Uterus (tissue), 4 donors: Measurements from ENCODE around the gene CERS5. TPM values are rescaled to one million over a fixed set of nuclear protein-coding genes. Genes with fewer than 3 reads are reported as not detected.
A peak's percentile ranks its signal among the peaks of the same experiment; 100 is the strongest.

Experiments
- DNase-seq, 2 donors: peaks; one replicate each; pipeline ENCODE4 v3.0.0-alpha.2; 2019 to 2020
- H3K27ac ChIP-seq, 2 donors: fragments of 200-600 bp; sonication (generic); 1 replicate in 1 of 2; 2 replicates in 1 of 2; pipeline ENCODE4 v1.5.1; 2016 to 2018
- H3K27me3 ChIP-seq, 2 donors: fragments of 200-600 bp; sonication (generic); one replicate each; pipeline ENCODE4 v1.5.1; 2018 to 2019; ENCODE audit warnings: control low read depth in 1 of 2
- H3K36me3 ChIP-seq, 2 donors: fragments of 200-600 bp; sonication (generic); one replicate each; pipeline ENCODE4 v1.5.1; 2019; ENCODE audit warnings: control low read depth in 1 of 2
- H3K4me1 ChIP-seq, 2 donors: fragments of 200-600 bp; sonication (generic); one replicate each; pipeline ENCODE4 v1.5.1; 2018 to 2019; ENCODE audit warnings: control low read depth in 1 of 2
- H3K4me3 ChIP-seq, 2 donors: fragments of 200-600 bp; sonication (generic); 1 replicate in 1 of 2; 2 replicates in 1 of 2; pipeline ENCODE4 v1.5.1; 2018 to 2019; ENCODE audit warnings: mild to moderate bottlenecking in 1 of 2
- H3K9me3 ChIP-seq, 2 donors: fragments of 200-600 bp; sonication (generic); one replicate each; pipeline ENCODE4 v1.5.1; 2019; ENCODE audit warnings: control low read depth in 1 of 2
- CTCF ChIP-seq, 4 experiments: fragments of 200-600 bp in 2 of 4; fragments of 450-650 bp in 2 of 4; sonication (generic) in 2 of 4; IDR thresholded peaks; one replicate each; pipeline ENCODE4 v1.5.1; 2016 to 2019; ENCODE audit warnings: antibody characterized with exemption in 4 of 4, mild to moderate bottlenecking in 2 of 4, moderate library complexity in 1 of 4
- POLR2A ChIP-seq, 2 donors: fragments of 450-650 bp; IDR thresholded peaks; one replicate each; pipeline ENCODE4 v1.6.1; 2016; ENCODE audit warnings: antibody characterized with exemption in 2 of 2, mild to moderate bottlenecking in 1 of 2, moderate library complexity in 1 of 2
- intact Hi-C: fragments of 100-400 bp; cut with DNase I; formaldehyde crosslinking; loops from one replicate; pipeline ENCODE4 v1.15.1; 2023; ENCODE audit warnings: low total_unique reads
- total RNA-seq, 4 donors: library from RNA; depleted of rRNA in 3 of 4; stranded (reverse); fragments of >200 nt in 3 of 4; gene quantifications; one replicate each; pipeline versions ENCODE4 v1.1.0 to v1.2.4, GENCODE V29; 2014 to 2023
- donor health status: DM: yes; HTN: yes; CAD: no.

CERS5 gene
- total RNA-seq, 4 donors from 2014 or later, result 9.1 to 73.9 (median 40.5) TPM

GRCh38 chr12:50111693-50112455 is 55.3 kb downstream of the CERS5 start, which contains the start of gene COX14:
Gene COX14, plus strand, starts transcription at chr12:50112236. Its CDS starts 7,808 bp downstream, at chr12:50120044.
- TF ChIP-seq POLR2A (IDR thresholded peaks at IDR 0.05), result peak; percentile 86 to 93
- peak; percentile 87 to 97 (median 92) for TF ChIP-seq CTCF (IDR thresholded peaks at IDR 0.05)

GRCh38 chr12:50111395-50111692 is 55.8 kb downstream of the CERS5 start:
- H3K4me3 ChIP-seq, result peak overlapping the region in 1 of 2 donors; percentile 22

More at GRCh38 chr12:50111693-50112455, 55.3 kb downstream of the CERS5 start, which contains the start of gene COX14:
- no peaks in the 10 kb centered on the region for H3K36me3 ChIP-seq
- peak; percentile 99 for DNase-seq
- peaks cover 3 to 15% of the 10 kb centered on the region in 2 donors for H3K4me1 ChIP-seq
- H3K27ac ChIP-seq, result peak within 1 kb of the TSS; percentile 84 to 92
- H3K4me3 ChIP-seq, result peak within 1 kb of the TSS; percentile 70 to 74
- no peaks in the 10 kb centered on the region for H3K9me3 ChIP-seq
- H3K27me3 ChIP-seq, result no peaks in the 10 kb centered on the region
- intact Hi-C loops, result no loop called here

DNA sequence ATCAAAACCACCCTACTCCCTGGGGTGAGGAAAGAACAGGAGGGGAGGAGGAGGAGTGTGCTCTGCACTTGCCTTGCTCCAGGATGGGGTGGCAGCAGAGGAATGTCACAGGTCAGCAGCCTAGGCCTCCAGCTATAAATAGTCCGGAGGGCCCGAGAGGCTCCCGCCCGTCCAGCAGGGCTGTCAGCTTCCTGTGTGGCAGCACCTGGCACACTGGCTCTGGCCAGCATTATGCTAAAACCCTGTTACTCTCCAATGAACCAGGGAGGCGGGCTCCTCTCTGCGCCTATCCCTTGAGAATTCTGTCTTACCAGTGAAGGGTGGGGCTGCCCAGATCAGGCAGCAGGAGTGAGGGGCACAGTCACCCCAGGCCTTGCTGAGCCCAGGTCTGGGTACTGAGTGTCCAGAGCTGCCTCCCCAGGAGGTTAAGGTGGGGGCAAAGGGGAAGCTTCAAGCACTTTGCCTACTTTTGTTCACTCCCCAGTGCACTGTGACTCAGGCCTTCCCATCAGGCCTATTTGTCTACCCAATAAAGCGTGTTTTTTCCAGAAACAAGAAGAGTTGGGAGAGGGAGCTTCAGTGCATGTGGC is 56.3 kb downstream of the CERS5 start:
- peak; percentile 39 to 40 for DNase-seq
- Histone ChIP-seq H3K27ac (peak overlapping the region; percentile 70 to 92), H3K27me3 (no peaks in the 10 kb centered on the region), H3K4me3 (peak overlapping the region in 1 of 2 donors; percentile 22), H3K9me3 (no peaks in the 10 kb centered on the region), H3K36me3 (no peaks in the 10 kb centered on the region), H3K4me1 (peaks cover 3 to 13% of the 10 kb centered on the region in 2 donors)
- no peak for TF ChIP-seq POLR2A (IDR thresholded peaks at IDR 0.05)
- no peak for TF ChIP-seq CTCF (IDR thresholded peaks at IDR 0.05)
- intact Hi-C loops, result no loop called here

More at GRCh38 chr12:50111395-50111692, 55.8 kb downstream of the CERS5 start:
- TF ChIP-seq POLR2A (IDR thresholded peaks at IDR 0.05) (no peak), CTCF (IDR thresholded peaks at IDR 0.05) (no peak)
- Histone ChIP-seq H3K27ac (peak overlapping the region; percentile 70 to 92), H3K9me3 (no peaks in the 10 kb centered on the region), H3K36me3 (no peaks in the 10 kb centered on the region), H3K4me1 (peaks cover 3 to 13% of the 10 kb centered on the region in 2 donors), H3K27me3 (no peaks in the 10 kb centered on the region)
- intact Hi-C loops, result no loop called here
- DNase-seq, result no peak

DNA sequence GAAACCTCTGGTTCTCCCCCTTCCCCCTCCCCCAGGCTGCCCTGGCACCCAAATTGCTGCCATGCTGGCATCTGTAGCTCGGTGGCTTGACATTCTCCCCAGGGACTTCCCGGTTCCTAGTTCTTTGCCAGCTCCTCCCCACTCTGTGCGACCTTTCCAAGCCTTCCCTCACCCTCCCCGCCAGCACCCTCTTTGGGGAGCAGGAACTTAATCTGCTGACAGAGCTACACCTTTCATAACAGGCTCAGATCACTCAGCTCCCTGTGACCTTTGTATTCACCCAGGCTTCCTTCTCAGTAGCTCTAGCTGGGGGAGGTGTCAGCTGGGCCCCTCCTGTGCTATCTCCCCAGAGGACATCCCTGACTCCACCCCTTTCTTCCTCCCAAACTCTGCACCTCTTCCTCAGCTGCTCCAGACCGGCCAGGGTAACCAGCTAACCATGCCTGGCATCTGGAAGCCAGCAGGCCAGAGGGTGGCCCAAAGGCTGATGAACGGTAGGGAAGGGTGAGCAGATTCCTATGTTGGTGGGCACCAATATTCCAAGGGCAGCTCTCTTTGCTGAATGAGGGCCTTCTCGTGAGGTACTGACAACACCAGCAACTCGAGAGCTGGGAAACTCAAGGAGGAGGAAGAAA is 56.9 kb downstream of the CERS5 start:
- TF ChIP-seq CTCF (IDR thresholded peaks at IDR 0.05), result no peak
- TF ChIP-seq POLR2A (IDR thresholded peaks at IDR 0.05), result no peak
- Histone ChIP-seq H3K9me3 (no peaks in the 10 kb centered on the region), H3K27me3 (no peaks in the 10 kb centered on the region), H3K4me1 (peaks cover 3 to 13% of the 10 kb centered on the region in 2 donors), H3K27ac (peak overlapping the region; percentile 70 to 92), H3K36me3 (no peaks in the 10 kb centered on the region), H3K4me3 (no peak overlapping the region)
- peak in 1 of 2 donors; percentile 37 for DNase-seq
- intact Hi-C loops, result no loop called here
